Thymus (tissue), 11 donors: ENCODE measurements around the gene NRSN1. TPM values are rescaled to one million over a fixed set of nuclear protein-coding genes. Genes with fewer than 3 reads are reported as not detected.
"Not testable (repeated sequence)": the region's sequence is repeated elsewhere in the genome, so short reads cannot be mapped to it uniquely, and the experiment has no call there.

Experiments
- DNase-seq, 9 donors: peaks; one replicate each; pipeline ENCODE4 v3.0.0-alpha.2; 2013; ENCODE audit warnings: low spot score in 9 of 9, low read depth in 6 of 9, missing footprints in 1 of 9
- H3K27ac ChIP-seq, 2 donors: one replicate each; pipeline ENCODE4 v1.5.1; 2013; ENCODE audit warnings: control low read depth in 1 of 2, low read depth in 1 of 2, low read length in 1 of 2, mild to moderate bottlenecking in 1 of 2, moderate library complexity in 1 of 2
- H3K27me3 ChIP-seq, 2 donors: one replicate each; pipeline ENCODE4 v1.5.1; 2013; ENCODE audit warnings: low read length in 1 of 2; ENCODE audit not compliant: control insufficient read depth in 2 of 2, insufficient read depth in 1 of 2
- H3K36me3 ChIP-seq, 2 donors: one replicate each; pipeline ENCODE4 v1.5.1; 2013; ENCODE audit warnings: low read length in 1 of 2, mild to moderate bottlenecking in 1 of 2, moderate library complexity in 1 of 2; ENCODE audit not compliant: control insufficient read depth in 2 of 2, insufficient read depth in 2 of 2
- H3K4me1 ChIP-seq, 2 donors: one replicate each; pipeline ENCODE4 v1.5.1; 2013; ENCODE audit warnings: low read length in 2 of 2; ENCODE audit not compliant: control insufficient read depth in 2 of 2, insufficient read depth in 2 of 2
- H3K4me3 ChIP-seq, 2 donors: one replicate each; pipeline ENCODE4 v1.5.1; 2013; ENCODE audit warnings: low read length in 2 of 2, control low read depth in 1 of 2, mild to moderate bottlenecking in 1 of 2
- H3K9me3 ChIP-seq, 2 donors: one replicate each; pipeline ENCODE4 v1.5.1; 2013; ENCODE audit warnings: low read length in 1 of 2, mild to moderate bottlenecking in 1 of 2; ENCODE audit not compliant: control insufficient read depth in 2 of 2, insufficient read depth in 1 of 2
- WGBS: extraction: QIAGEN DNeasy Blood & Tissue Kit; methylation state at CpG from one replicate; pipeline ENCODE4 v1.1.7; 2013; 5-methylcytosine and 5-hydroxymethylcytosine counted together
- polyA plus RNA-seq: library from polyadenylated mRNA; stranded (reverse); fragments of 200-250 nt; gene quantifications from one replicate; pipeline ENCODE4 v1.2.3, GENCODE V29; 2013
- total RNA-seq: library from RNA; stranded (reverse); fragments of 120-200 nt; gene quantifications from one replicate; pipeline ENCODE4 v1.2.4, GENCODE V29; 2013
- donor health status: healthy.

NRSN1 gene
- total and polyA plus RNA-seq, 2 donors, result 0.05 to 0.21 TPM

DNA sequence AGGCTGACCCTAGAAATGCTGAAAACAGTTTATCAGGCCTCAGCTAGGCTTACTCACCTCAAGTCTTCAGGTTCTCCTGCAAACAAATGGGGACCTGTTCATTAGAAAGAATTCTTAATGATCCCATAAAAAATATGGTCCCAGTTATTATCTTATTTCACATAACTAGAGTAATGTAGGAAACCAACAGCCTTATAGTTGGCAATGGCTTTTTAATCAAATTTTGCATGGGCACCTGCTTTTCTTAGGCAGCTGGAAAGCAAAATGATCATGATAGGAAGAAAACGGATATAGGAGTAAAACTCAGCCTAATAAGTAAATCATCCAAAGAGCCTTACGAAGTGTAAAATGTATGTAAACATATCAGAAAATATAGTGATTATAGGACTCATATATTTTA lies 1.3 kb downstream of the NRSN1 start:
- 94% methylated on average over 2 of the region's 2 CpGs for WGBS
- H3K27ac ChIP-seq, result no peak overlapping the region
- no peak overlapping the region for H3K4me3 ChIP-seq
- H3K27me3 ChIP-seq, result peaks cover 0 to 12% of the 10 kb centered on the region in 2 donors
- no peaks in the 10 kb centered on the region for H3K36me3 ChIP-seq
- H3K4me1 ChIP-seq, result peaks cover 3 to 5% of the 10 kb centered on the region in 2 donors
- no peak for DNase-seq
- no peaks in the 10 kb centered on the region for H3K9me3 ChIP-seq

GRCh38 chr6:24131751-24132150 lies 5.7 kb downstream of the NRSN1 start:
- Histone ChIP-seq H3K4me3 (no peak overlapping the region), H3K4me1 (no peaks in the 10 kb centered on the region), H3K36me3 (no peaks in the 10 kb centered on the region), H3K27me3 (peaks cover 0 to under 1% of the 10 kb centered on the region in 2 donors), H3K9me3 (no peaks in the 10 kb centered on the region), H3K27ac (no peak overlapping the region)
- 87% methylated on average over 2 of the region's 2 CpGs for WGBS
- DNase-seq, result no peak

- no peak overlapping the region for H3K4me3 ChIP-seq
- 90% methylated on average over 2 of the region's 2 CpGs for WGBS
- no peaks in the 10 kb centered on the region for H3K36me3 ChIP-seq
- H3K4me1 ChIP-seq, result no peaks in the 10 kb centered on the region
- H3K27ac ChIP-seq, result no peak overlapping the region
- H3K9me3 ChIP-seq, result no peaks in the 10 kb centered on the region
- no peaks in the 10 kb centered on the region for H3K27me3 ChIP-seq
- DNase-seq, result no peak
Measured at GRCh38 chr6:24139080-24139479, 13.1 kb downstream of the NRSN1 start.

- Histone ChIP-seq H3K4me1 (no peaks in the 10 kb centered on the region), H3K27me3 (no peaks in the 10 kb centered on the region), H3K9me3 (no peaks in the 10 kb centered on the region), H3K36me3 (no peaks in the 10 kb centered on the region), H3K4me3 (no peak overlapping the region), H3K27ac (no peak overlapping the region)
- DNase-seq, result no peak
- WGBS, result 79% methylated on average over 2 of the region's 2 CpGs
Measured at GRCh38 chr6:24139639-24140038, 13.6 kb downstream of the NRSN1 start.

- H3K27me3 ChIP-seq, result no peaks in the 10 kb centered on the region
- no peaks in the 10 kb centered on the region for H3K36me3 ChIP-seq
- no peak overlapping the region for H3K27ac ChIP-seq
- no peaks in the 10 kb centered on the region for H3K9me3 ChIP-seq
- no peak for DNase-seq
- no peak overlapping the region for H3K4me3 ChIP-seq
- 89% methylated on average over 13 of the region's 13 CpGs for WGBS
- no peaks in the 10 kb centered on the region for H3K4me1 ChIP-seq
Measured at GRCh38 chr6:24140591-24140990, 14.6 kb downstream of the NRSN1 start.

DNA sequence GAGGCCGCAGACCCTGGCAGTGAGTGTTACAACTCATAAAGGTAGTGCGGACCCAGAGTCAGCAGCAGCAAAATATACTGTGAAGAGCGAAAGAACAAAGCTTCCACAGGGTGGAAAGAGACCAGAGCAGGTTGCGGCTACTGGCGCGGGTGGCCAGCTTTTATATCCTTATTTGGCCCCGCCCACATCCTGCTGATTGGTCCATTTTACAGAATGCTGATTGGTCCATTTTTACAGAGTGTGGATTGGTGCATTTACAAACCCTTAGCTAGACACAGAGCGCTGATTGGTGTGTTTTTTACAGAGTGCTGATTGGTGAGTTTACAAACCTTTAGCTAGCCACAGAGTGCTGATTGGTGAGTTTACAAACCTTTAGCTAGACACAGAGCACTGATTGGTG lies 16.7 kb downstream of the NRSN1 start:
- H3K27me3 ChIP-seq, H3K36me3 ChIP-seq, H3K9me3 ChIP-seq, H3K4me3 ChIP-seq, DNase-seq, H3K4me1 ChIP-seq, H3K27ac ChIP-seq: not testable (repeated sequence)
- WGBS, result 97% methylated on average over 8 of the region's 8 CpGs

GRCh38 chr6:24145690-24146131 lies 19.7 kb downstream of the NRSN1 start:
- no peak overlapping the region for H3K27ac ChIP-seq
- H3K4me1 ChIP-seq, result no peaks in the 10 kb centered on the region
- no peaks in the 10 kb centered on the region for H3K9me3 ChIP-seq
- H3K4me3 ChIP-seq, result no peak overlapping the region
- no peak for DNase-seq
- no peaks in the 10 kb centered on the region for H3K36me3 ChIP-seq
- 90% methylated on average over 9 of the region's 9 CpGs for WGBS
- no peaks in the 10 kb centered on the region for H3K27me3 ChIP-seq

GRCh38 chr6:24146871-24147270 lies 20.9 kb downstream of the NRSN1 start:
- DNase-seq, result no peak
- no peaks in the 10 kb centered on the region for H3K27me3 ChIP-seq
- no peak overlapping the region for H3K27ac ChIP-seq
- no peak overlapping the region for H3K4me3 ChIP-seq
- WGBS, result 97% methylated on average over 3 of the region's 3 CpGs
- no peaks in the 10 kb centered on the region for H3K36me3 ChIP-seq
- H3K4me1 ChIP-seq, result no peaks in the 10 kb centered on the region
- H3K9me3 ChIP-seq, result no peaks in the 10 kb centered on the region

DNA sequence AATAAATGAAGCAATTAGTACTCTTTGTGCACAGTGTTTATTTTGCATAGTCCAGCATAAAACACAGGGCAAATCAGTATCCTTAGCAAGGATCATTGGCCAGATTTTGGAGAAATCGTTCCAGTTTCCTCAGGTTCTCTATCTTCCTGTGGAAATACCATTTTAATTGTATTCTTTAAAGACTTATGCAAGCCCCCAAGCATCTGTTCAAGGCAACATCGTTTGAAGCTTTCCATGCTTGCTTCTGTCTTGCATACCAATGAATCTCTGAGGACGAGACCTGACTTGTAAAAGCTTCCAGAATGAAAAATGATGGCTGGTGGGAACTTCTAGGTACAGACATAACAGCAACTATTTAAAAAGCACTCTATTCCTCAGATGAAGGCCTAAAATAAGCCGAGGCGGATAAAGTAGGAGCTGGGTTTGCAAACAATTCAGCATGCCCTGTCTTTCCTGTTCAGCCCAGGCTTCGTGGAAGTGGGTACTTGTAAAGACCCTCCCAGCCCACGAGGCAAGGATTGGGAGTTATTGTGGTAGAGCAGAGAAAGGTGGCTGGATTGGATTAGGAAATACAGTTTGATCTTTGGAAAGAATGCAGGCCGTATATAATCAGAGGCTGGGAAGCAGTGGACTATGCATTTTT lies 21.6 kb downstream of the NRSN1 start:
- no peak for DNase-seq
- Histone ChIP-seq H3K9me3 (no peaks in the 10 kb centered on the region), H3K36me3 (no peaks in the 10 kb centered on the region), H3K4me3 (no peak overlapping the region), H3K4me1 (no peaks in the 10 kb centered on the region), H3K27ac (no peak overlapping the region), H3K27me3 (no peaks in the 10 kb centered on the region)
- WGBS, result 86% methylated on average over 8 of the region's 8 CpGs
